Progenitor cell of endocrine pancreas (in vitro differentiated cells): ENCODE results near the gene PLXNB2. TPM values are rescaled to one million over a fixed set of nuclear protein-coding genes. Genes with fewer than 3 reads are reported as not detected.
A peak's percentile ranks its signal among the peaks of the same experiment; 100 is the strongest.

ENCODE experiments used
- DNase-seq: peaks from one replicate; pipeline ENCODE4 v3.0.0; 2021; ENCODE audit warnings: low spot score; ENCODE audit not compliant: unreplicated experiment
- H3K27ac Mint-ChIP-seq: 2 replicates; pipeline ENCODE4 v1.8.0; 2021; ENCODE audit warnings: mild to moderate bottlenecking, moderate library complexity, mixed read lengths
- H3K27me3 Mint-ChIP-seq: 2 replicates; pipeline ENCODE4 v1.8.0; 2021; ENCODE audit warnings: mixed read lengths
- H3K36me3 Mint-ChIP-seq: 2 replicates; pipeline ENCODE4 v1.8.0; 2022; ENCODE audit warnings: mixed read lengths; ENCODE audit not compliant: insufficient read depth
- H3K4me1 Mint-ChIP-seq: 2 replicates; pipeline ENCODE4 v1.8.0; 2021; ENCODE audit warnings: low read depth, mixed read lengths
- H3K4me3 Mint-ChIP-seq: 2 replicates; pipeline ENCODE4 v1.8.0; 2021; ENCODE audit warnings: low read depth, mild to moderate bottlenecking, moderate library complexity, mixed read lengths
- H3K9me3 Mint-ChIP-seq: 2 replicates; pipeline ENCODE4 v1.8.0; 2021; ENCODE audit warnings: low read depth, mixed read lengths
- total RNA-seq: library from RNA; stranded (reverse); gene quantifications from 2 replicates; pipeline ENCODE4 v1.2.1, GENCODE V29; 2021
- TF ChIP-seq, protein P1 (sequence below): fragments of 200-600 bp; sonication (generic); IDR thresholded peaks from one replicate; pipeline ENCODE4 v1.5.0; 2021; ENCODE audit warnings: antibody characterized with exemption, mild to moderate bottlenecking; ENCODE audit not compliant: unreplicated experiment

PLXNB2 gene
- total RNA-seq, 1 donor from 2014 or later: 182 TPM

- peak overlapping the region; percentile 62 for H3K27ac Mint-ChIP-seq
- H3K9me3 Mint-ChIP-seq: no peaks in the 10 kb centered on the region
- H3K4me1 Mint-ChIP-seq: peaks cover 7% of the 10 kb centered on the region
- peak overlapping the region; percentile 50 for H3K4me3 Mint-ChIP-seq
- H3K27me3 Mint-ChIP-seq: no peaks in the 10 kb centered on the region
- DNase-seq: no peak
- H3K36me3 Mint-ChIP-seq: peaks cover 3% of the 10 kb centered on the region
- TF ChIP-seq, protein P1, sequence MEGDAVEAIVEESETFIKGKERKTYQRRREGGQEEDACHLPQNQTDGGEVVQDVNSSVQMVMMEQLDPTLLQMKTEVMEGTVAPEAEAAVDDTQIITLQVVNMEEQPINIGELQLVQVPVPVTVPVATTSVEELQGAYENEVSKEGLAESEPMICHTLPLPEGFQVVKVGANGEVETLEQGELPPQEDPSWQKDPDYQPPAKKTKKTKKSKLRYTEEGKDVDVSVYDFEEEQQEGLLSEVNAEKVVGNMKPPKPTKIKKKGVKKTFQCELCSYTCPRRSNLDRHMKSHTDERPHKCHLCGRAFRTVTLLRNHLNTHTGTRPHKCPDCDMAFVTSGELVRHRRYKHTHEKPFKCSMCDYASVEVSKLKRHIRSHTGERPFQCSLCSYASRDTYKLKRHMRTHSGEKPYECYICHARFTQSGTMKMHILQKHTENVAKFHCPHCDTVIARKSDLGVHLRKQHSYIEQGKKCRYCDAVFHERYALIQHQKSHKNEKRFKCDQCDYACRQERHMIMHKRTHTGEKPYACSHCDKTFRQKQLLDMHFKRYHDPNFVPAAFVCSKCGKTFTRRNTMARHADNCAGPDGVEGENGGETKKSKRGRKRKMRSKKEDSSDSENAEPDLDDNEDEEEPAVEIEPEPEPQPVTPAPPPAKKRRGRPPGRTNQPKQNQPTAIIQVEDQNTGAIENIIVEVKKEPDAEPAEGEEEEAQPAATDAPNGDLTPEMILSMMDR: no peak
Measured at GRCh38 chr22:50329236-50329635, 21.8 kb upstream of the PLXNB2 start.

- Mint-ChIP-seq H3K4me1 (peaks cover 7% of the 10 kb centered on the region), H3K27ac (peak overlapping the region; percentile 90), H3K36me3 (no peaks in the 10 kb centered on the region), H3K9me3 (no peaks in the 10 kb centered on the region), H3K4me3 (peak overlapping the region; percentile 73), H3K27me3 (no peaks in the 10 kb centered on the region)
- TF ChIP-seq, protein P1: no peak
- no peak for DNase-seq
Measured at GRCh38 chr22:50327711-50328019, 20.2 kb upstream of the PLXNB2 start.

DNA sequence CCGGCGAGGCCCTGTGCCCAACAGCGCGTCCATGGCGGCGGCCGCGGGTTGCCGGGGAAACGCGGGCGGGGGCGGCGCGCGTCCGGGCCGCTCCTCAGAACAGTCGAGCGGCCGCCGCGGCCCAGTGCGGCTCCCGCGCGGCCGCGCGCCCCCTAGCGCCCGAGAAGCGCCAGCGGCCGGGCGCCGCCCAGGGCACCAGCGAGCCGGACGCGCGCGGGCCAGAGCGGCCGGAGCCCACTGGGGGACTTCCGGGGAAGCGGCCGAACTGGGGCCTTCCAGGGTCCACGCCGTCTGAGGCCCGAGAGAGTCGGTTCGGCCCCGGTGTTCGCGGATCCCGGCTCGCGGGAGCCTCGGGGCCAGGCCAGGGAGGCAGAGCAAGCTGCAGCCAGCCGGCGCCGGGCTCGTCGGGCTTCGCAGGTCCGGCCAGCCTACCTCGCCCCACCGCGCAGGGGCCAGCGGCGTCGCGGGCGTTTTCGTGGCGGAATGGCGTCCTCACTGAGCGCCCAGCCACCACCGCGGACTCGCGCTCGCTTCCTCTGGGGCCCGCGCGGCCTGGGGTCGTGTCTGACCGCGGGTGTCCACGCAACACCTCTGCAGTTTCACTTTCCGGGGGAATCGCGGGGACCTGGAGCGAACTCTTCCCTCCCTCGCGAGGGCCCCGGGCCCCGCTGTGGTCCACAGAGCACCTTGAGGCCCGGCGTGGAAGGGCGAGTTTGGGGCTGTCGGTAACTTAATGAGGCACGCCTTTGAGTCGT lies 19.7 kb upstream of the PLXNB2 start, which contains the start of gene DENND6B:
DENND6B (minus strand) TSS at position 57 of the 755 bp plus-strand sequence; CDS start at position 33, 24 bp downstream.
- DNase-seq: peak; percentile 74
- Mint-ChIP-seq H3K4me1 (peaks cover 7% of the 10 kb centered on the region), H3K27me3 (no peaks in the 10 kb centered on the region), H3K36me3 (no peaks in the 10 kb centered on the region), H3K4me3 (peak within 1 kb of the TSS; percentile 94), H3K27ac (peak within 1 kb of the TSS; percentile 90), H3K9me3 (no peaks in the 10 kb centered on the region)
- TF ChIP-seq, protein P1: peak; percentile 56

GRCh38 chr22:50326225-50326955 lies 18.9 kb upstream of the PLXNB2 start:
- Mint-ChIP-seq H3K4me3 (peak overlapping the region; percentile 94), H3K27ac (no peak overlapping the region), H3K36me3 (no peaks in the 10 kb centered on the region), H3K9me3 (no peaks in the 10 kb centered on the region), H3K27me3 (no peaks in the 10 kb centered on the region), H3K4me1 (peaks cover 7% of the 10 kb centered on the region)
- no peak for DNase-seq
- TF ChIP-seq, protein P1: no peak

- H3K9me3 Mint-ChIP-seq: no peaks in the 10 kb centered on the region
- no peak for DNase-seq
- no peaks in the 10 kb centered on the region for H3K36me3 Mint-ChIP-seq
Measured at GRCh38 chr22:50325444-50326224, 18.2 kb upstream of the PLXNB2 start.

More at GRCh38 chr22:50325444-50326224, 18.2 kb upstream of the PLXNB2 start:
- TF ChIP-seq, protein P1: no peak
- Mint-ChIP-seq H3K27me3 (no peaks in the 10 kb centered on the region), H3K4me1 (peaks cover 7% of the 10 kb centered on the region), H3K4me3 (peak overlapping the region; percentile 94), H3K27ac (peak overlapping the region; percentile 70)
